Stimulated activated CD8-positive, alpha-beta memory T cell treated with anti-CD3 and anti-CD28 coated beads, Interleukin-7, amount 100 ng/mL, for 4 hours (primary cell): ENCODE data around the gene MICALL2.

ENCODE experiments used
- DNase-seq, 2 donors: peaks; one replicate each; pipeline ENCODE4 v3.0.0-alpha.2; 2020; ENCODE audit warnings: low read depth in 2 of 2

The MICALL2 gene

DNA sequence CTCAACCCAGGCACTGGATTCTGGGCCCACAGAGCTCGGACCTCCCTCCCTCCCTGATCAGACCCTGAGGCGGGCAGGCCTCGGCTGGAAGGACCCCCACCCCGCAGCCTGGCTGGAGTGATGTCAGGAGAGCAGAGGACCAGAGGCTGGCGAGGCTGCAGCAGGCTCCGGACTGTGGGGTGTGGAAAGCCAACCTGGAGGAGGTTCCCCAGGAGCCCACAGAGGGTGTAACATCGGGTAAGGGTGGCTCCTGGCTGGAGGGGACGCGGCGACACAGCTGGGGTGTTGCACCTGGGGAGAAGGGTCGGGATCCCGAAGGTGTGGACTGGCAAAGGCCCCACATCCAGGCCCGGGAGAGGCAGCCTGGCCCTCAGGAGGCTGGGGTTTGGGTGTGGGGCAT lies 8.9 kb upstream of the MICALL2 start:
- no peak for DNase-seq

GRCh38 chr7:1466524-1467271 lies 7.4 kb upstream of the MICALL2 start:
- no peak for DNase-seq

GRCh38 chr7:1464694-1465093 lies 5.4 kb upstream of the MICALL2 start:
- no peak for DNase-seq

GRCh38 chr7:1463676-1464223 lies 4.5 kb upstream of the MICALL2 start:
- no peak for DNase-seq

GRCh38 chr7:1461646-1462375 lies 2.5 kb upstream of the MICALL2 start:
- no peak for DNase-seq

- no peak for DNase-seq
These were observed 1.8 kb upstream of the MICALL2 start for GRCh38 chr7:1460821-1461645.

DNA sequence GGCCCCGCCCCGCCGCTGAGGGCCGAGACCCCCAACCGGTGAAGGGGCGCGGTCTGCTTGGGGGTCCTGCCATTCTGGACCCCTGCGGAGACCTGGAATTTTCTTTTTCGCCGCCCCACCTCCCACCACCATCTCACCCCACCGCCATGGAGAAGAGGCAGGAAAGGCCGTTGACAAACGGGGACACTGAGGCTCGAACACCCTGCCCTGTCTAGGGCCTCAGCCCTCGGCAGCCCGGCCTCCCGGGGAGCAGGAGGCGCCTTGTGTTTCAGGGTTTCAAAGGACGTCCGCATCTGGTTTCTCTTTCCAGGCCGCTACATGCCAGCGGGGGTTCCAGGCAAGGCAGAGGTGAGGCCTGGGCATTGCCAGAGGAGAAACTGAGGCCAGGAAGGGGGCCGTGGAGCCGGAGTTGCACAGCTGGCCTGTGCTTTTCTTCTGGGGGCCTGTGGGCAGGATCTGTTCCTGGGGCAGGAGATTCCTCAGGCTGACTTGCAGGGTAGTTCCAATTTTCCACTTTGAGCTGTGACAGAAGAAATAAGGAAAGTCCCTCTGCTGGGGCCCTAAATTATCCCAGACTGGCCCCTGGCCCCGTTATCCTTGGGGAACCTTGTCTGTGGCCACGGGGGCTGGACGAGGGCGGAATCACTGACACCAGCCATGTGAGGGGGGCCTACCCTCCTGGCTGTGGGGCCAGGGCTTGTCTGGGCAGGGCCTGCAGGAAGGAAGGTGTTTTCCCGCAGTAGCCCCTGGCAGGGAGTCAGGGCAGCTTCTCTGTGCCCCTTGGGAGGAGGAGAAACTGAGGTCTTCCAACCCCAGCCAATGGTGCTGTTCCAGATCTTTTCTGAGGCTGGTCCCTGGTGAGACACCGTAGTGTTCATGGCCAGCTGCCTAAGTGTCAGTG lies 900 bp upstream of the MICALL2 start:
- DNase-seq, result no peak

GRCh38 chr7:1459512-1459892 lies 232 bp upstream of the MICALL2 start:
- DNase-seq, result peak; percentile 91 to 95

DNA sequence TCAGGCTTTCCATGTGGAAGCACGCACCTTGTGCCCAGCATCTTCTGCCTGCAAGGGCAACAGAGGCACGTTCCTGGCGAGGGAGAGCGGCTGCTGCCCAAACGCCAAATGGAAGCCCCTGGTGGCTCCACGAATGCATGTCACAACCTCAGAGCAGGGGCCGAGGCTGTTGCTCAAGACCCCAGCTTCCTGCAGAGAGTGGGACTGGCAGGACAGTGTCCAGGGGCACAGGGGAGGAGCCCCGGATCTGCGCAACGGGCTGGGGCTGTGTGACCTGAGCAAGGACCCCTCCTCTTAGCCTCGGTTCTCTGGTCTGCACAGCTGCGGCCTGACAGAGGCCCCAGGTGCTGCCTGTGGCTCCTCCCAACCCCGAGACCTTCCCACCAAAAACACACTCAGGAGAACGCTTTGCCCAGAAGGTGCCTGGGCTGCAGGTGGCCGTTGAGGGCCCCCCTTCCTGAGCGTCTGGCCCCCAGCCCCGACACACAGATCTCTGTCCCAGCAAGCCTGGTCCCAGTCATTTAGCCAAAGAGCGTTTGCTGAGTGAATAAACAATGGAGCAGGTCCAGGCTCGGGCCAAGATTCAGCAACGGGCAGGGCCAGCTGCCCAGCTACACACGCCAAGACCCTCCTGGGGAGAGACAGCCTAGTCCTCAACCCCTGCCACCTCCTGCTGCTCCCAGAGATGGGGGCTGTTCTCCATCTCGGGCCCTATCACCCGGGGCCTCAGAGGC lies 1.2 kb downstream of the MICALL2 start:
- DNase-seq, result no peak

DNA sequence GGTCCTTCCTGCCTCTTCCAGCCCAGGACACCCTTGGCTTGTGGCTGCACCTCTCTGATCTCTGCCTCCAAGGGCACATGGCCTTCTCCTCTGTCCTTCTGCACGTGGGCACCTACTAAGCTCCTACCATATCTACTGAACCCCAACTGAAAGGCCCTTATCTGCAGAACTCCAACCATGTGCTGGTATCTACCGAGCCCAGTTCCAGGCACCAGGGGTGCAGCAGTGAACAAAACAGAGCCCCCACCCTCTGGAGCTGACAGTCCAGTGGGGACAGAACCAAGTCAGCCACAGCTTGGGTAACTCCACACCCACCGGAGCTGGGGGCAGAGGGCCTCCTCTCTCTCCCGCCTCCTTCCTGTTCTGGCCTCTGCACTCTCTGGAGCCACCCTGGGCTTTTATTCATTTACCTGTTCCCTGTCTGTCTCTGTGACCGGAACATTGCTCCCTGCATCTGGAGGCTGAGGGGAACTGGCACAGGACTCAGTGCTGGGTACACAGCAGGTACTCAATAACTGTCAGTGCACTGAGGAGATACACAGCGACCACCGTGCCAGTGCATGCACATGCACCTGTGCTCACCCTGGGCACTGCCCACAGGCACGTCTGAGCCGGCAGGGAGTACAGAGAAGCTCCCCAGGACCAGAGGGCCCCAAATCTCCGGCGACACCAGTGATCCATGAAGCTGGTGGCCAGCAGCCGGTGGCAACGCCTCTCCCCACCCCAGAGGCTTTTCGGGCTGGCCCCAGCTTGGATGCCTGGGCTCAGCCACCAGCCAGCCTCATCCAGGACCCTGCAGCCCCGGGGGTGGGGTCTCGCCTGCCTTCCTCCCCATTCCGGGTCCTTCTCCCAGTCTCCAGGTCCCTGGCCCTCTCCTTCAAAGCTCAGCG lies 2.0 kb downstream of the MICALL2 start:
- DNase-seq, result no peak

DNA sequence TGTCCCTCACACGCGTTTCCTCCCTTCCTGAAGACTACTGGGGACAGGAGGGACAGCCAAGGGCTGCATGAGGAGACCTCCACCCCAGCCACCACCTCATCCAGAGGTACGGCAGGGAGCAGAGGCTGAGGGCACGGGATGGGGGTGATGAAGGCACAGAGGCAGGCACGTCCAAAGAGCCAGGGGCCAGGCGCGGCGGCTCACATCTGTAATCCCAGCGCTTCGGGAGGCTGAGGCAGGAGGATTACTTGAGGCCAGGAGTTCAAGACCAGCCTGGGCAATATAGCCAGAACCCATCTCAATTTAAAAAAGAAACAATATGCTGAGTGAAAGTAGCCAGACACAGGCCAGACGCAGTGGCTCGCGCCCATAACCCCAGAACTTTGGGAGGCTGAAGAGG lies 3.3 kb downstream of the MICALL2 start:
- no peak for DNase-seq

GRCh38 chr7:1455241-1455939 lies 3.9 kb downstream of the MICALL2 start:
- no peak for DNase-seq

- DNase-seq, result no peak
These were observed 4.7 kb downstream of the MICALL2 start for GRCh38 chr7:1454542-1454941.

DNA sequence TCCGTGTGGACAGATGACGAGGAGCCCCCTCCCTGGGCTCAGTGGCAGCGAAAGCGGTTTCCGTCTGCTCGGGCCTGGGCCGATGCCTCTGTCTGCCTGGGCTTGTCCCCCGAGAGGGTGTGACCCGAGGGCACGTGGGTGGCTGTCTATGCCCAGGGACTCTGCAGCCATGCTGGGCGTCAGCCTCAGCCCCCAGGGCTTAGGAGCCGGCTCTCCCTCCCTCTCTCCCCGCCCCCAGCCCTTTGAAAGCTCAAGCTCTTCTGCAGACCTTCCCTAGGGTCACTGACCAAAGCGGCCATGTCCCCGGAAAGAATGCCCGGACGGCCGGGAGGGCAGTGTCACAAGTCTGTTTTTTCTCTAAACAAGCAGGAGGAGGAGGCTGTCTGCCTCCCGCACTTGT lies 7.1 kb downstream of the MICALL2 start:
- DNase-seq, result no peak

- DNase-seq, result no peak
These were observed 8.3 kb downstream of the MICALL2 start for GRCh38 chr7:1450987-1451386.

- DNase-seq, result no peak
These were observed 8.8 kb downstream of the MICALL2 start for GRCh38 chr7:1450431-1450830.

GRCh38 chr7:1449951-1450350 lies 9.3 kb downstream of the MICALL2 start:
- no peak for DNase-seq

GRCh38 chr7:1449501-1449900 lies 9.8 kb downstream of the MICALL2 start:
- no peak for DNase-seq

DNA sequence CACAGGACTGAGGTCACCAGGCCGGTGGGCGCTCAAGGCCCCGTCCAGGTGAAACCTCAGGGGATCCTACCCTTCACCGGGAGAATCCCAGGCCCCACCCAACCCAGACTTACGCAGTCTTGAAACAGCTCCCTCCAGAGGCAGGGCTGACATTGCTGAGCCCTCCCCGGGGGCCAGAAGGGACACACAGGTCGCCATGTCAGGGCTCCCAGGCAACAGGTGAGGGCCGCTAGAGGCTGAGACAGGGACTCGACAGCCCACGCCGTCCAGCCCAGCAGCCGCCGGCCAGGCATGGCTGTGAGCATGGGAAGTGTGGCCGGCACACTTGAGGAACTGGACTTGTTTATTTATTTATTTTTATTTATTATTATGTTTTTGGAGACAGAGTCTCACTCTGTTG lies 10.3 kb downstream of the MICALL2 start:
- no peak for DNase-seq
